ENCODE measurements around the gene HFE. TPM values are rescaled to one million over a fixed set of nuclear protein-coding genes. Genes with fewer than 3 reads are reported as not detected.
A peak's percentile ranks its signal among the peaks of the same experiment; 100 is the strongest.

Gene HFE
- total and polyA plus RNA-seq, 10 of the 15 experiments (the other 5 are each of a cell fraction or from before 2014, with no cell fraction given): 0.52 to 5.9 (median 1.7) TPM

DNA sequence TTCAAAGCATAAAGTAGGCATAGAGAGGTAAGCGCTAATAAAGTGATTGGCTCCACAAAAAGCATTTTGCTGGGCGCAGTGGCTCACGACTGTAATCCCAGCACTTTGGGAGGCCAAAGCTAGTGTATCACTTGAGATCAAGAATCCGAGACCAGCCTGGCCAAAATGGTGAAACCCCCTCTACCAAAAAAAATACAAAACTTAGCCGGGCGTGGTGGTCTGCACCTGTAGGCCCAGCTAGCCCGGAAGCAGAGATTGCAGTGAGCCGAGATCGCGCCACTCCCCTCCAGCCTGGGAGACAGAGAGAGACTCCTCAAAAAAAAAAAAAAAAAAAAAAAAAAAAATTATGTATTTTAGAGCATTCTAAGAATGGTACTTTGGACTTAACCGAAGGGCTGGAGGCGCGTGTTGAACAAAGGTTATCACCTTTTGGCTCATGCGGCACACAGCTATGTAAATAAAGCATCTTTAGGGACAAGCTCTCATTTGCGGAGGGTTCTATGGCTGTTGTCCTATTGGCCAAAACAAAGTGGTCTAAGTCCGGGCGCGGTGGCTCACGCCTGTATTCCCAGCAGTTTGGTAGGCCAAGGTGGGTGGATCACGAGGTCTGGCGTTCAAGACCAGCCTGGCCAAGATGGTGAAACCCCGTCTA lies 17.4 kb downstream of the HFE start (continued):
- TF ChIP-seq ZNF384 (IDR thresholded peaks at IDR 0.05; ENCODE audit: borderline replicate concordance, low read depth, low read length): peak; percentile 54; the same call in 1 of the 2 replicates
- TF ChIP-seq TCF12 (IDR thresholded peaks at IDR 0.05; ENCODE audit: low read depth, low read length): no peak
- 0 out of 2 replicates have a peak, but pooled peaks have one; percentile 38 for TF ChIP-seq KAT2A (conservative IDR thresholded peaks at IDR 0.05; ENCODE audit: control insufficient read depth, low read depth, low read length)
- no peak for TF ChIP-seq SIN3A (IDR thresholded peaks at IDR 0.05; ENCODE audit: low read depth, low read length)
- TF ChIP-seq, protein P1, sequence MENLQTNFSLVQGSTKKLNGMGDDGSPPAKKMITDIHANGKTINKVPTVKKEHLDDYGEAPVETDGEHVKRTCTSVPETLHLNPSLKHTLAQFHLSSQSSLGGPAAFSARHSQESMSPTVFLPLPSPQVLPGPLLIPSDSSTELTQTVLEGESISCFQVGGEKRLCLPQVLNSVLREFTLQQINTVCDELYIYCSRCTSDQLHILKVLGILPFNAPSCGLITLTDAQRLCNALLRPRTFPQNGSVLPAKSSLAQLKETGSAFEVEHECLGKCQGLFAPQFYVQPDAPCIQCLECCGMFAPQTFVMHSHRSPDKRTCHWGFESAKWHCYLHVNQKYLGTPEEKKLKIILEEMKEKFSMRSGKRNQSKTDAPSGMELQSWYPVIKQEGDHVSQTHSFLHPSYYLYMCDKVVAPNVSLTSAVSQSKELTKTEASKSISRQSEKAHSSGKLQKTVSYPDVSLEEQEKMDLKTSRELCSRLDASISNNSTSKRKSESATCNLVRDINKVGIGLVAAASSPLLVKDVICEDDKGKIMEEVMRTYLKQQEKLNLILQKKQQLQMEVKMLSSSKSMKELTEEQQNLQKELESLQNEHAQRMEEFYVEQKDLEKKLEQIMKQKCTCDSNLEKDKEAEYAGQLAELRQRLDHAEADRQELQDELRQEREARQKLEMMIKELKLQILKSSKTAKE (IDR thresholded peaks at IDR 0.05; ENCODE audit: low read depth, poor library complexity, severe bottlenecking): no peak

DNA sequence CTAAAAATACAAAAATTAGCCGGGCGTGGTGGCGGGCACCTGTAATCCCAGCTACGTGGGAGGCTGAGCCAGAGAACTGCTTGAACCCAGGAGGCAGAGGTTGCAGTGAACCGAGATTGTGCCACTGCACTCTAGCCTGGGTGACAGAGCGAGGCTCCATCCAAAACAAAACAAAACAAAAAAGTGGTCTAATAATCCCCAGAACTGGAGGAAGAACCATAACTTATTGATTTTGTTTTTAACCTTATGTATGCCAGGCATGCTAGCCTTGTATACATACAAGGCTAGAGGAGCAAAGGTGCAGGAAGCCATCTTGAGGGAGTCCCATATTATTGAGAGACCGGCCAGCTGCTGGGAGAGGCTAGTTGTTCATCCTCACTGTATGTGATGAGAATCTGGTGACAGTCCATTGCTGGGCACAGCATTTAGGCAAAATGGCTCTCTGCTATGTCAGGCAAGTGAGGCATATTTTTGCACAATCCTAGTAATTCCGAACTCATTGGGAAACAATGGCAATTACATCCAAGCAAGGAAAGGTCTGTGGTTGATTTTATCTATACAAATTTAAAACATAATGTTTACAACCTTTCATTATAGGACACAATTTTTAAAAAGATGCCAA lies 18.0 kb downstream of the HFE start:
- ChIA-PET POLR2A (interaction anchor here (0.7 to 2.7 kb wide), 5 partner anchors 15 to 111 kb away, joined by 3 to 22 read pairs (median 3); a partner anchor contains a TSS), RAD21 (ENCODE audit: unreplicated experiment) (interaction anchor here (1.2 kb wide), 1 partner anchor 14 kb away, joined by 3 read pairs; no protein-coding TSS in a partner anchor), CTCF (interaction anchor here (1.1 to 21.0 kb wide), 2 partner anchors 37 to 75 kb away, joined by 3 to 897 read pairs; no protein-coding TSS in a partner anchor), SMC1A (ENCODE audit: uncharacterized antibody, unreplicated experiment) (interaction anchor here (1.4 kb wide), 1 partner anchor 14 kb away, joined by 11 read pairs; no protein-coding TSS in a partner anchor)
- H3K9ac ChIP-seq (ENCODE audit: control insufficient read depth, insufficient read depth, low read length): no peak overlapping the region
- H3K9me3 ChIP-seq (replicated peaks; ENCODE audit: control insufficient read depth, insufficient read depth, low read length): peaks cover 2% of the 10 kb centered on the region; the same call in 2 of the 3 replicates
- FAIRE-seq: no peak
- no peak for ATAC-seq
- no peaks in the 10 kb centered on the region for H4K20me1 ChIP-seq (ENCODE audit: control insufficient read depth, insufficient read depth)
- intact Hi-C loops (cut with micrococcal nuclease; ENCODE audit: unreplicated experiment): no loop called here
- in situ Hi-C loops (cut with MboI): no loop called here
- H2AFZ ChIP-seq (ENCODE audit: control insufficient read depth, low read depth, low read length): no peak overlapping the region
- no peak overlapping the region for H3K4me3 ChIP-seq
- no peaks in the 10 kb centered on the region; a peak in 1 of 4 replicates for H3K36me3 ChIP-seq (ENCODE audit: control insufficient read depth in 2 of 2, insufficient read depth in 2 of 2, low read length in 1 of 2)
- no peak for DNase-seq (ENCODE audit: low read depth, low spot score)
- H3K4me2 ChIP-seq (ENCODE audit: control insufficient read depth, insufficient read depth): peak overlapping the region; percentile 47
- BruUV-seq (replicated peaks): no TSS peak
- no peak overlapping the region; the same call in 1 of the 2 replicates for H3K27ac ChIP-seq (ENCODE audit: control insufficient read depth, insufficient read depth)
- H3K4me1 ChIP-seq (ENCODE audit: control insufficient read depth, insufficient read depth, low read length): no peaks in the 10 kb centered on the region
- H3K79me2 ChIP-seq (ENCODE audit: control insufficient read depth, insufficient read depth, low read length): no peaks in the 10 kb centered on the region
- 88% methylated on average over 8 of the region's 8 CpGs for WGBS (ENCODE audit: insufficient coverage, insufficient replicate concordance, low lambda C conversion rate, missing lambda C conversion rate)
- no peaks in the 10 kb centered on the region for H3K27me3 ChIP-seq (replicated peaks in 1 of 2; ENCODE audit: control insufficient read depth in 2 of 2, insufficient read depth in 2 of 2, low read length in 1 of 2)
- TF ChIP-seq JUND (IDR thresholded peaks at IDR 0.05; ENCODE audit: low read depth, low read length) (no peak), TBL1XR1 (IDR thresholded peaks at IDR 0.05; ENCODE audit: low read depth, low read length) (no peak), TAF1 (IDR thresholded peaks at IDR 0.05; ENCODE audit: borderline replicate concordance, low read depth, low read length) (no peak), ZNF384 (IDR thresholded peaks at IDR 0.05; ENCODE audit: borderline replicate concordance, low read depth, low read length) (no peak)
- TF ChIP-seq, protein P2, sequence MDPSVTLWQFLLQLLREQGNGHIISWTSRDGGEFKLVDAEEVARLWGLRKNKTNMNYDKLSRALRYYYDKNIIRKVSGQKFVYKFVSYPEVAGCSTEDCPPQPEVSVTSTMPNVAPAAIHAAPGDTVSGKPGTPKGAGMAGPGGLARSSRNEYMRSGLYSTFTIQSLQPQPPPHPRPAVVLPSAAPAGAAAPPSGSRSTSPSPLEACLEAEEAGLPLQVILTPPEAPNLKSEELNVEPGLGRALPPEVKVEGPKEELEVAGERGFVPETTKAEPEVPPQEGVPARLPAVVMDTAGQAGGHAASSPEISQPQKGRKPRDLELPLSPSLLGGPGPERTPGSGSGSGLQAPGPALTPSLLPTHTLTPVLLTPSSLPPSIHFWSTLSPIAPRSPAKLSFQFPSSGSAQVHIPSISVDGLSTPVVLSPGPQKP (IDR thresholded peaks at IDR 0.05; ENCODE audit: low read depth, low read length): no peak
- TF ChIP-seq, protein P3, sequence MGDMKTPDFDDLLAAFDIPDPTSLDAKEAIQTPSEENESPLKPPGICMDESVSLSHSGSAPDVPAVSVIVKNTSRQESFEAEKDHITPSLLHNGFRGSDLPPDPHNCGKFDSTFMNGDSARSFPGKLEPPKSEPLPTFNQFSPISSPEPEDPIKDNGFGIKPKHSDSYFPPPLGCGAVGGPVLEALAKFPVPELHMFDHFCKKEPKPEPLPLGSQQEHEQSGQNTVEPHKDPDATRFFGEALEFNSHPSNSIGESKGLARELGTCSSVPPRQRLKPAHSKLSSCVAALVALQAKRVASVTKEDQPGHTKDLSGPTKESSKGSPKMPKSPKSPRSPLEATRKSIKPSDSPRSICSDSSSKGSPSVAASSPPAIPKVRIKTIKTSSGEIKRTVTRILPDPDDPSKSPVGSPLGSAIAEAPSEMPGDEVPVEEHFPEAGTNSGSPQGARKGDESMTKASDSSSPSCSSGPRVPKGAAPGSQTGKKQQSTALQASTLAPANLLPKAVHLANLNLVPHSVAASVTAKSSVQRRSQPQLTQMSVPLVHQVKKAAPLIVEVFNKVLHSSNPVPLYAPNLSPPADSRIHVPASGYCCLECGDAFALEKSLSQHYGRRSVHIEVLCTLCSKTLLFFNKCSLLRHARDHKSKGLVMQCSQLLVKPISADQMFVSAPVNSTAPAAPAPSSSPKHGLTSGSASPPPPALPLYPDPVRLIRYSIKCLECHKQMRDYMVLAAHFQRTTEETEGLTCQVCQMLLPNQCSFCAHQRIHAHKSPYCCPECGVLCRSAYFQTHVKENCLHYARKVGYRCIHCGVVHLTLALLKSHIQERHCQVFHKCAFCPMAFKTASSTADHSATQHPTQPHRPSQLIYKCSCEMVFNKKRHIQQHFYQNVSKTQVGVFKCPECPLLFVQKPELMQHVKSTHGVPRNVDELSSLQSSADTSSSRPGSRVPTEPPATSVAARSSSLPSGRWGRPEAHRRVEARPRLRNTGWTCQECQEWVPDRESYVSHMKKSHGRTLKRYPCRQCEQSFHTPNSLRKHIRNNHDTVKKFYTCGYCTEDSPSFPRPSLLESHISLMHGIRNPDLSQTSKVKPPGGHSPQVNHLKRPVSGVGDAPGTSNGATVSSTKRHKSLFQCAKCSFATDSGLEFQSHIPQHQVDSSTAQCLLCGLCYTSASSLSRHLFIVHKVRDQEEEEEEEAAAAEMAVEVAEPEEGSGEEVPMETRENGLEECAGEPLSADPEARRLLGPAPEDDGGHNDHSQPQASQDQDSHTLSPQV (IDR thresholded peaks at IDR 0.05): no peak

Measured in GM12878 (cell line).